Measurements from ENCODE around the gene ZNF785. TPM values are rescaled to one million over a fixed set of nuclear protein-coding genes. Genes with fewer than 3 reads are reported as not detected.
A peak's percentile ranks its signal among the peaks of the same experiment; 100 is the strongest.

ZNF785 gene
- total and polyA plus RNA-seq, 8 donors = 6.3 to 12.1 (median 8.1) TPM

DNA sequence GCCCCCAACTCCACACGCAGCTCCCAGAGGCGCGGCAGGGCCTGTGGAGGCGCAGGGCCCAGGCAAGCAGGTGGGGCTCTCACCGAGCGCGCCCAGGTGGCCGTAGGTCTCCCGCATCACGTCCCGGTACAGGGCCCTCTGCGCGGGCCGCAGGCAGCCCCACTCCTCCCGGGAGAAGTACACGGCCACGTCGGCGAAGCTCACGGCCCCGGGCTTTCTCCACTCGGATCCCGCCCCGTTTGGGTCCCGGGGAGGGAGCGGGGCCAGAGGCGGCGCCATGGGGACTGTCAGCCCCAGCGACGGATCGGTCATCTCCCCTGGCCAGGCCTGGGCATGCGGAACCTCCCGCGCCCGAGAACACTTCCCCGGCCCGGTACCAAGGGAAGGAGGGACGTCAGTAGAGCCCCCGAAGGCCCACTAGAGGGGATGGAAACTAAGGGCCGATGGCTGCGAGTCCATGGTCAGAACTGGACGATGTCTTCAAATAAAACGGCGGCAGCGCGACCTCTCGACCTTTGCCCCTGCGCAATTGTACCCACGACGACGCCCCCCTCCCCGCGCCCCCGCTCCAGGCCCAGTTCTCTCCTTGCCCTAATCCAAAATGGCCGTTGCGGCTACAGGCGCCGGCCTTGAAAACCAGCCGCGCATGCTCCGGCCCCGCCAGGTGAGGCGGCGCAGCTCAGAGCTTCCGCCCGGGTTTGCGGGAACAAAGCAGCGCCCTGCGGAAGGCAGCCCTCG is 51.0 kb downstream of the ZNF785 start, which contains the start of gene ZNF747:
Gene ZNF747 (minus strand): TSS at position 491 of the 738 bp plus-strand sequence. CDS start 179 bp downstream, at position 312.
- H3K4me1 ChIP-seq = peaks cover 7 to 9% (median 8%) of the 10 kb centered on the region in 3 donors
- no peak for TF ChIP-seq CTCF (IDR thresholded peaks at IDR 0.05)
- peak within 1 kb of the TSS; percentile 91 to 95 (median 95) for H3K27ac ChIP-seq
- WGBS, 2 donors = 0 to 1% methylated on average over 63 to 70 of the region's 70 CpGs
- FAIRE-seq = no peak
- H3K9me3 ChIP-seq = no peaks in the 10 kb centered on the region
- peak; percentile 90 to 95 (median 92) for ATAC-seq
- peak within 1 kb of the TSS; percentile 53 to 79 (median 69) for H3K4me3 ChIP-seq
- H3K36me3 ChIP-seq = peaks cover 0 to 7% (median 0%) of the 10 kb centered on the region in 3 donors
- H3K27me3 ChIP-seq = no peaks in the 10 kb centered on the region
- intact Hi-C loops (cut with DNase I) = no loop called here
- peak; percentile 91 to 97 (median 94) for DNase-seq

DNA sequence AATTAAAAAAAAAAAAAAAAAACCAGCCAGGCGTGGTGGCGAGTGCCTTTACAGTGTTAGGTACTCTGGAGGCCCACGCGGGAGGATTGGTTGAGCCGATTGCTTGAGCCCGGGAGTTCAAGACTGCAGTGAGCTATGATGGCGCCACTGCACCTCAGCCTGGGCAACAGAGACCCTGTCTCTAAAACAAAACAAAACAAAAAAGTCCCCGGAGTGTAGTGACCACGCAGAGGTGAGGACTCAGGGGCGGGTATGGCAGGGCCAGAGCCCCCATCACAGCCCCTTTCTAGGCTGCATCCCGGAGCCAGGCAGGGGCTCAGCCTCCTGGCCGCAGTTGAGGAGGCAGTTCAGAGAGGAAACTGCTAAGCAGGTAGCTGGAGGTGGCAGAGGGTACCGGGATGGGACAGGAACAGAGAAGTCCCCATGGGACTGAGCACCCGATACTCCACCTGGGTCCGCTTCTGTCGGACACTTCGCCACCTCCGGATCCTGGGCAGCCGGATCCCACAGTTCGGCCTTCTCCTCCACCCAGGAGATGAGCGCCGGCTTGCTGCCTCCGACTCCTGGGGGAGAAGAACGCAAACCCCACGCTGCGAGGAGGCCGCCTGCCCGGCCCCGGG is 51.6 kb downstream of the ZNF785 start:
- peak overlapping the region; percentile 91 to 95 (median 95) for H3K27ac ChIP-seq
- no peak for DNase-seq
- peak overlapping the region; percentile 53 to 79 (median 69) for H3K4me3 ChIP-seq
- peaks cover 7 to 9% (median 8%) of the 10 kb centered on the region in 3 donors for H3K4me1 ChIP-seq
- intact Hi-C loops (cut with DNase I) = no loop called here
- peak; percentile 0 to 12 (median 5) for ATAC-seq
- H3K36me3 ChIP-seq = peaks cover 0 to 7% (median 0%) of the 10 kb centered on the region in 3 donors
- no peaks in the 10 kb centered on the region for H3K27me3 ChIP-seq
- 6 to 9% methylated on average over 26 to 29 of the region's 29 CpGs for WGBS, 2 donors
- no peaks in the 10 kb centered on the region for H3K9me3 ChIP-seq
- FAIRE-seq = no peak
- no peak for TF ChIP-seq CTCF (IDR thresholded peaks at IDR 0.05)

DNA sequence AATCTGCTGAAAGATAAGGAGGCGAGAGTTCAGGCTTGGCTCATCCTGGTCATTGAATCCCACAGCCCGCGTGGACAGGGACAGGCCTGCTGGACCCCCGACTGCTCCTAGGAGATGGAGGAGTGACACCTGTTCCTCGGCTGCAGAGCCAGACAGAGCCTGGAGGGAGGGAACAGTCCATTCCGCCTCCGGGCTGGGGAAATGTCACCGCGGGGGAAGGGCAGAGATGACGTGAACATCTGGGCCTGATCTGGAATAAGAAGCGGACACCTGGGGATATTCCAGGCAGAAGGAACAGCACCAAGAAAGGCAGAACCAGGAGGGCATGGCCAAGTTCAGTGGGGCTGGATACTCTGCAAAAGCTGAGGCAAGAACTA is 52.4 kb downstream of the ZNF785 start:
- Histone ChIP-seq H3K4me1 (peaks cover 8 to 11% (median 9%) of the 10 kb centered on the region in 3 donors), H3K27me3 (no peaks in the 10 kb centered on the region), H3K9me3 (no peaks in the 10 kb centered on the region), H3K4me3 (peak overlapping the region in 1 of 4 donors; percentile 74), H3K36me3 (peaks cover 0 to 7% (median 0%) of the 10 kb centered on the region in 3 donors), H3K27ac (peak overlapping the region in 2 of 4 donors; percentile 95)
- 50 to 57% methylated on average over 11 of the region's 11 CpGs for WGBS, 2 donors
- ATAC-seq = no peak
- TF ChIP-seq CTCF (IDR thresholded peaks at IDR 0.05) = no peak
- DNase-seq = peak in 2 of 6 donors; percentile 30 to 43
- intact Hi-C loops (cut with DNase I) = no loop called here
- no peak for FAIRE-seq

GRCh38 chr16:30532285-30533145 is 53.0 kb downstream of the ZNF785 start:
- no peak for TF ChIP-seq CTCF (IDR thresholded peaks at IDR 0.05)
- Histone ChIP-seq H3K27ac (no peak overlapping the region), H3K4me3 (no peak overlapping the region), H3K9me3 (no peaks in the 10 kb centered on the region), H3K4me1 (peaks cover 14 to 17% (median 15%) of the 10 kb centered on the region in 3 donors), H3K36me3 (peaks cover 0 to 7% (median 0%) of the 10 kb centered on the region in 3 donors), H3K27me3 (no peaks in the 10 kb centered on the region)
- 94 to 95% methylated on average over 56 to 57 of the region's 57 CpGs for WGBS, 2 donors
- ATAC-seq = no peak
- intact Hi-C loops (cut with DNase I) = no loop called here
- DNase-seq = peak in 2 of 6 donors; percentile 46 to 79
- FAIRE-seq = no peak

Other genes starting within 250 kb of the ZNF785 start
- 10 to 100 TPM; 24.8 to 36.5 (median 29.6) TPM for gene CD2BP2, start 230.4 kb downstream of the ZNF785 start, total RNA-seq
- 10 to 100 TPM; 29.2 to 34.5 TPM for gene CD2BP2, start 230.4 kb downstream of the ZNF785 start, polyA plus RNA-seq
- gene TBC1D10B, start 215.2 kb downstream of the ZNF785 start, total RNA-seq = 10 to 100 TPM; 14.5 to 23.3 (median 15.2) TPM
- gene TBC1D10B, start 215.2 kb downstream of the ZNF785 start, polyA plus RNA-seq = 10 to 100 TPM; 26.9 to 28.2 TPM
- gene MYL11, start 210.9 kb downstream of the ZNF785 start, total RNA-seq = under 1 TPM in 3 of 6 donors, not detected in 3; 0.24 to 0.84 (median 0.38) TPM
- gene MYL11, start 210.9 kb downstream of the ZNF785 start, polyA plus RNA-seq = under 1 TPM; 0.30 to 0.31 TPM
- 1 to 10 TPM in 5 of 6 donors, under 1 TPM in 1; 0.63 to 1.8 (median 1.2) TPM for gene SEPTIN1, start 203.1 kb downstream of the ZNF785 start, total RNA-seq
- gene SEPTIN1, start 203.1 kb downstream of the ZNF785 start, polyA plus RNA-seq = 1 to 10 TPM; 2.1 to 3.3 TPM
- 1 to 10 TPM; 4.0 to 6.5 (median 4.6) TPM for gene ZNF48, start 190.3 kb downstream of the ZNF785 start, total RNA-seq
- 1 to 10 TPM; 3.1 to 5.0 TPM for gene ZNF48, start 190.3 kb downstream of the ZNF785 start, polyA plus RNA-seq
- 1 to 10 TPM; 1.5 to 5.0 (median 3.1) TPM for gene ZNF771, start 178.1 kb downstream of the ZNF785 start, total RNA-seq
- 1 to 10 TPM; 3.0 to 3.8 TPM for gene ZNF771, start 178.1 kb downstream of the ZNF785 start, polyA plus RNA-seq
- gene DCTPP1, start 155.7 kb downstream of the ZNF785 start, total RNA-seq = 10 to 100 TPM; 12.2 to 20.7 (median 16.6) TPM
- 10 to 100 TPM; 12.2 to 16.9 TPM for gene DCTPP1, start 155.7 kb downstream of the ZNF785 start, polyA plus RNA-seq
- gene SEPHS2, start 139.8 kb downstream of the ZNF785 start, total RNA-seq = 10 to 100 TPM; 17.5 to 35.4 (median 25.4) TPM
- gene SEPHS2, start 139.8 kb downstream of the ZNF785 start, polyA plus RNA-seq = 10 to 100 TPM; 14.8 to 30.3 TPM
- 1 to 10 TPM; 1.1 to 9.1 (median 3.1) TPM for gene ITGAL, start 113.0 kb downstream of the ZNF785 start, total RNA-seq
- 1 to 10 TPM in 1 of 2 donors, under 1 TPM in 1; 0.54 to 1.0 TPM for gene ITGAL, start 113.0 kb downstream of the ZNF785 start, polyA plus RNA-seq
- gene ZNF768, start 59.1 kb downstream of the ZNF785 start, total RNA-seq = 10 to 100 TPM; 11.7 to 21.3 (median 13.5) TPM
- gene ZNF768, start 59.1 kb downstream of the ZNF785 start, polyA plus RNA-seq = 10 to 100 TPM; 26.7 to 31.4 TPM
- 1 to 10 TPM; 2.7 to 6.0 (median 4.5) TPM for gene ZNF747, start 50.8 kb downstream of the ZNF785 start, total RNA-seq
- gene ZNF747, start 50.8 kb downstream of the ZNF785 start, polyA plus RNA-seq = 1 to 10 TPM; 5.5 to 6.9 TPM
- 1 to 10 TPM; 3.1 to 5.6 (median 4.0) TPM for gene ZNF764, start 27.3 kb downstream of the ZNF785 start, total RNA-seq
- gene ZNF764, start 27.3 kb downstream of the ZNF785 start, polyA plus RNA-seq = 1 to 10 TPM; 4.8 to 5.4 TPM
- 10 to 100 TPM in 2 of 6 donors, 1 to 10 TPM in 4; 7.6 to 11.3 (median 9.6) TPM for gene ZNF688, start 14.0 kb downstream of the ZNF785 start, total RNA-seq
- gene ZNF688, start 14.0 kb downstream of the ZNF785 start, polyA plus RNA-seq = 10 to 100 TPM; 24.3 to 26.4 TPM
- 1 to 10 TPM; 4.2 to 6.1 (median 5.4) TPM for gene ZNF689, start 24.7 kb upstream of the ZNF785 start, total RNA-seq
- 1 to 10 TPM; 2.9 to 4.4 TPM for gene ZNF689, start 24.7 kb upstream of the ZNF785 start, polyA plus RNA-seq
- gene PRR14, start 65.3 kb upstream of the ZNF785 start, total RNA-seq = 10 to 100 TPM; 23.5 to 44.8 (median 26.8) TPM
- 100 to 1,000 TPM; 120 to 164 TPM for gene PRR14, start 65.3 kb upstream of the ZNF785 start, polyA plus RNA-seq
- 10 to 100 TPM; 16.1 to 40.4 (median 21.9) TPM for gene FBRS, start 72.7 kb upstream of the ZNF785 start, total RNA-seq
- 10 to 100 TPM; 47.0 to 60.0 TPM for gene FBRS, start 72.7 kb upstream of the ZNF785 start, polyA plus RNA-seq
- gene SRCAP, start 113.5 kb upstream of the ZNF785 start, total RNA-seq = 10 to 100 TPM; 21.3 to 39.6 (median 27.4) TPM
- 10 to 100 TPM in 1 of 2 donors, 1 to 10 TPM in 1; 7.5 to 34.0 TPM for gene SRCAP, start 113.5 kb upstream of the ZNF785 start, polyA plus RNA-seq
- 10 to 100 TPM in 3 of 6 donors, 1 to 10 TPM in 3; 7.9 to 15.7 (median 9.5) TPM for gene PHKG2, start 162.7 kb upstream of the ZNF785 start, total RNA-seq
- 10 to 100 TPM; 42.1 to 42.3 TPM for gene PHKG2, start 162.7 kb upstream of the ZNF785 start, polyA plus RNA-seq
- gene CFAP119, start 176.4 kb upstream of the ZNF785 start, total RNA-seq = 1 to 10 TPM; 1.7 to 5.7 (median 3.0) TPM
- gene CFAP119, start 176.4 kb upstream of the ZNF785 start, polyA plus RNA-seq = 10 to 100 TPM; 21.4 to 32.1 TPM
- 10 to 100 TPM; 37.7 to 66.6 (median 40.6) TPM for gene RNF40, start 176.6 kb upstream of the ZNF785 start, total RNA-seq
- gene RNF40, start 176.6 kb upstream of the ZNF785 start, polyA plus RNA-seq = 10 to 100 TPM; 65.3 to 68.4 TPM
- gene ZNF629, start 201.5 kb upstream of the ZNF785 start, total RNA-seq = 1 to 10 TPM; 4.5 to 8.6 (median 6.2) TPM
- gene ZNF629, start 201.5 kb upstream of the ZNF785 start, polyA plus RNA-seq = 1 to 10 TPM; 5.8 to 6.3 TPM

Measured in pancreas (tissue), 10 donors.